ENCODE results near the gene USP48.

DNA sequence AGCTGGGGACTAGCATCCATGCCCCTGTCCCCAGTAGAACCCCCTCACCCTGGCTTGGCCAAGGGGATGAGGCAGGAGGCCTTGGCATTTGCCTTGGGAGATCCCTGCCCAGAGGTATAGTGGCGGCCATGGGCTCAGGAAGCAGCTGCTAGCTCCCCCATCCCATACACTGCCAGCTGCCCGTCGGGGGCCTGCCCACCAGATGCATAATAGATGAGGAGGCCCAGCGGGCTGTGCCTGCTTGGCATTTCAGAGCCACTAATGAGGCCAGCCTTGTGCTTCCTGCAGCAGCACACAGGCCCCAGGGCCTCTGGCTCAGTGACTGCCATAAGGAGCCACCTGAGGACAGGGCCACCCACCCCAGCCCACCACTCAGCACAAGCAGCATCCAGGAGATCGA is 137.4 kb downstream of the USP48 start:
- TF ChIP-seq CTCF (IDR thresholded peaks at IDR 0.05; ENCODE audit: low read length) (no peak), EZH2phosphoT487 (IDR thresholded peaks at IDR 0.05; ENCODE audit: low read length) (no peak), EZH2 (optimal IDR thresholded peaks at IDR 0.05; ENCODE audit: low read depth, low read length) (no peak)
